Psoas muscle (tissue), 8 donors: Measurements from ENCODE around the gene AK9. TPM values are rescaled to one million over a fixed set of nuclear protein-coding genes. Genes with fewer than 3 reads are reported as not detected.

ENCODE experiments used
- ATAC-seq, 4 donors: fragments of 200-7000 bp; cut with Tn5 transposase; one replicate each; pipeline ENCODE4 v1.9.1; 2020; ENCODE audit warnings: moderate library complexity in 3 of 4, mild to moderate bottlenecking in 2 of 4
- DNase-seq, 2 donors: peaks; one replicate each; pipeline ENCODE4 v3.0.0-alpha.2; 2020
- H3K27ac ChIP-seq: fragments of 200-600 bp; one replicate; pipeline ENCODE4 v1.8.0; 2022
- H3K27me3 ChIP-seq, 3 donors: fragments of 200-600 bp in 1 of 3; one replicate each; pipeline versions ENCODE4 v1.6.1 to v1.8.0; 2013 to 2022; ENCODE audit warnings: low read length in 2 of 3, mild to moderate bottlenecking in 2 of 3, moderate library complexity in 1 of 3; ENCODE audit not compliant: insufficient read depth in 3 of 3
- H3K36me3 ChIP-seq, 2 donors: fragments of 200-600 bp in 1 of 2; one replicate each; pipeline versions ENCODE4 v1.6.1 to v1.8.0; 2013 to 2022; ENCODE audit warnings: low read depth in 1 of 2, mild to moderate bottlenecking in 1 of 2, moderate library complexity in 1 of 2; ENCODE audit not compliant: insufficient read depth in 1 of 2
- H3K4me1 ChIP-seq: fragments of 200-600 bp; one replicate; pipeline ENCODE4 v1.8.0; 2022
- H3K4me3 ChIP-seq: fragments of 200-600 bp; one replicate; pipeline ENCODE4 v1.8.0; 2022; ENCODE audit warnings: mild to moderate bottlenecking
- H3K9me3 ChIP-seq: fragments of 200-600 bp; one replicate; pipeline ENCODE4 v1.8.0; 2022
- CTCF ChIP-seq: fragments of 200-600 bp; IDR thresholded peaks from one replicate; pipeline ENCODE4 v1.8.0; 2022; ENCODE audit warnings: antibody characterized with exemption
- WGBS, 3 donors: extraction: QIAGEN DNeasy Blood & Tissue Kit; methylation state at CpG; one replicate each; pipeline versions ENCODE4 v1.1.6 to v1.1.7; 2013; 5-methylcytosine and 5-hydroxymethylcytosine counted together
- intact Hi-C, 2 donors: fragments of 100-400 bp; cut with DNase I; formaldehyde crosslinking; loops; one replicate each; pipeline versions ENCODE4 v1.11.0 to v1.14.2; 2022
- polyA plus RNA-seq, 3 donors: library from polyadenylated mRNA; stranded (reverse); fragments of 200-250 nt; gene quantifications; one replicate each; pipeline ENCODE4 v1.2.3, GENCODE V29; 2013
- total RNA-seq, 4 donors: library from RNA; stranded (reverse); fragmentation: NEBNext Ultra II Directional in 2 of 4; extraction: Animal tissue kit (Norgen Biotek cat#: 25700) in 2 of 4; gene quantifications; one replicate each; pipeline versions ENCODE4 v1.2.1 to v1.2.4, GENCODE V29; 2021 to 2023
- donor health status: healthy with polysubstance abuse.
- donor health status: DM: no; HTN: no; CAD: no; lungs with moderate emphysema.
- donor health status: Bipolar disorder and iron deficiency.
- donor health status: healthy.
- donor health status: DM: yes; HTN: yes; CAD: no.
- donor health status: DM: no; HTN: no; CAD: no.
- donor health status: DM: no; HTN: no; CAD: no.
- donor health status: DM: yes; HTN: yes; CAD: no.

Gene AK9
- total and polyA plus RNA-seq, 7 donors, result 2.0 to 7.4 (median 5.3) TPM

GRCh38 chr6:109452181-109452580 lies 238.8 kb downstream of the AK9 start:
- Histone ChIP-seq H3K36me3 (peaks cover 0 to under 1% of the 10 kb centered on the region in 2 donors), H3K27ac (no peak overlapping the region), H3K4me1 (peaks cover 11% of the 10 kb centered on the region), H3K4me3 (no peak overlapping the region), H3K9me3 (no peaks in the 10 kb centered on the region), H3K27me3 (no peaks in the 10 kb centered on the region)
- DNase-seq, result no peak
- intact Hi-C loops, result no loop called here
- WGBS, 3 donors, result 83 to 93% (median 86%) methylated on average over 9 of the region's 9 CpGs
- TF ChIP-seq CTCF, result no peak
- ATAC-seq, result no peak

GRCh38 chr6:109451376-109451775 lies 239.6 kb downstream of the AK9 start:
- TF ChIP-seq CTCF, result no peak
- no peaks in the 10 kb centered on the region for H3K9me3 ChIP-seq
- H3K36me3 ChIP-seq, result peaks cover 0 to 8% of the 10 kb centered on the region in 2 donors
- no peak overlapping the region for H3K27ac ChIP-seq
- ATAC-seq, result no peak
- WGBS, 3 donors, result 92 to 97% (median 95%) methylated on average over 7 of the region's 7 CpGs
- intact Hi-C loops, result no loop called here
- H3K4me3 ChIP-seq, result no peak overlapping the region
- peaks cover 3% of the 10 kb centered on the region for H3K4me1 ChIP-seq
- DNase-seq, result no peak
- no peaks in the 10 kb centered on the region for H3K27me3 ChIP-seq

- Histone ChIP-seq H3K4me1 (no peaks in the 10 kb centered on the region), H3K36me3 (peaks cover 0 to 14% of the 10 kb centered on the region in 2 donors), H3K4me3 (no peak overlapping the region), H3K27ac (no peak overlapping the region), H3K9me3 (no peaks in the 10 kb centered on the region), H3K27me3 (no peaks in the 10 kb centered on the region)
- ATAC-seq, result no peak
- no peak for TF ChIP-seq CTCF
- intact Hi-C loops, result no loop called here
- DNase-seq, result no peak
- WGBS, 3 donors, result 73 to 82% (median 77%) methylated on average over 3 of the region's 3 CpGs
Observed at GRCh38 chr6:109450801-109451200, 240.2 kb downstream of the AK9 start.

- Histone ChIP-seq H3K4me3 (no peak overlapping the region), H3K9me3 (no peaks in the 10 kb centered on the region), H3K27me3 (no peaks in the 10 kb centered on the region), H3K27ac (no peak overlapping the region), H3K36me3 (peaks cover 0 to 21% of the 10 kb centered on the region in 2 donors), H3K4me1 (no peaks in the 10 kb centered on the region)
- intact Hi-C loops, result no loop called here
- TF ChIP-seq CTCF, result no peak
- DNase-seq, result no peak
- no peak for ATAC-seq
- 76 to 84% (median 81%) methylated on average over 16 of the region's 16 CpGs for WGBS, 3 donors
Observed at GRCh38 chr6:109449795-109450673, 241.0 kb downstream of the AK9 start.
